HG02763 (cell line): ENCODE data around the gene NFKBIE.

Source experiments
- ATAC-seq: cut with Tn5 transposase; IDR thresholded peaks from one replicate; pipeline ENCODE4 v1.9.1; 2021; ENCODE audit warnings: mild to moderate bottlenecking, moderate library complexity; ENCODE audit not compliant: unreplicated experiment

NFKBIE gene

GRCh38 chr6:44260451-44261297, 4.7 kb downstream of the NFKBIE start:
- ATAC-seq = no peak

DNA sequence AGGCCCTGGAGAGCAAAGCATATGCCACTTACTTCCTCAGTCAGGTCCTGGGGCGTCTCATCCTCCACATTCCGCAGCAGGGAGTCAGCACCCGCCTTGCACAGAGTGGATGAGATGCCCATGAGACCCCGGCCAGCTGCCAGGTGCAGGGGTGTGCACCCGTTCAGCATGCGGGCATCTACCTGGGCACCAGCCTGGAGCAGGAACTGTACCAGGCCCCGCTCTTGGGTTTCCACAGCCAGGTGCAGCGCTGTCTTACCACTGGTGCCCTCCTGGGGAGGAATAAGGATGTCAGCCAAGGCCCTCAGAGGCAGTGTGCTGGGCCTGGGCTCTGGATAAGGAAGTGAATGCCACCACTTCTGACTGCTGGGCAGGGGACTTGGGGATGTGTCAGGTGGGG, 5.3 kb downstream of the NFKBIE start:
- no peak for ATAC-seq

GRCh38 chr6:44258921-44259320, 6.4 kb downstream of the NFKBIE start:
- no peak for ATAC-seq

DNA sequence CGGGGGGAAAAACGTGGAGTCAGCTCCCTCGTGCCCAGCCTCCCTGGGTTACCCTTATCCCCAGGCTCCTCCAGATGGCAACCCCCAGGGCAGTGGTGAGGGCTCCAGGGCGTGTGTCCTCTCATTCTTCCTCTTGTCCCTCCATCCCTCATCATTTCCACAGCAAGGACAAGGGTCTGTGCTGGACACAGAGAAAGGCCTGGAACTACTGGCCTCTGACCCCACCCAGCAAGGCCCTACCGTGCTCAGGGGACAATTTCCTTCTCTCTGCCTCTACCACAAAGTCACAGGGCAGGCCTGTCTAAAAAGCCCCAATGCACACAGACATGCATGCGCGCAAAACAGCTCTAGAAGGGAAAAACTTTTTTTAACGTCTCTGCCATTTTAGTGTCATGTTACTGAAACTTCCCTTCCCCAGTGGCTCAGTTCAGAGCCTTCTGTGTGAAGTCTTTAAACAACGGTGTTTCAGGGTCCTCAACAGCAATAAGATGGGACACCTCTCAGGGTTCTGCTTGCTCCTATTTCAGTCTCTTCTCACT, 7.0 kb downstream of the NFKBIE start:
- no peak for ATAC-seq

- ATAC-seq = peak; percentile 17
Observed at GRCh38 chr6:44257753-44258324, 7.5 kb downstream of the NFKBIE start.

- peak; percentile 52 for ATAC-seq
Observed at GRCh38 chr6:44257025-44257752, 8.2 kb downstream of the NFKBIE start, which contains the start of gene SLC35B2. TSS of gene SLC35B2 (minus strand) at chr6:44257528. CDS start at chr6:44257410, 118 bp downstream.

- ATAC-seq = no peak
Observed at GRCh38 chr6:44256775-44257024, 8.7 kb downstream of the NFKBIE start.

GRCh38 chr6:44255871-44256774, 9.2 kb downstream of the NFKBIE start:
- no peak for ATAC-seq

GRCh38 chr6:44255105-44255808, 10.1 kb downstream of the NFKBIE start:
- ATAC-seq = no peak

- ATAC-seq = no peak
Observed at GRCh38 chr6:44254191-44255104, 10.9 kb downstream of the NFKBIE start.

GRCh38 chr6:44253307-44254101, 11.8 kb downstream of the NFKBIE start:
- no peak for ATAC-seq

DNA sequence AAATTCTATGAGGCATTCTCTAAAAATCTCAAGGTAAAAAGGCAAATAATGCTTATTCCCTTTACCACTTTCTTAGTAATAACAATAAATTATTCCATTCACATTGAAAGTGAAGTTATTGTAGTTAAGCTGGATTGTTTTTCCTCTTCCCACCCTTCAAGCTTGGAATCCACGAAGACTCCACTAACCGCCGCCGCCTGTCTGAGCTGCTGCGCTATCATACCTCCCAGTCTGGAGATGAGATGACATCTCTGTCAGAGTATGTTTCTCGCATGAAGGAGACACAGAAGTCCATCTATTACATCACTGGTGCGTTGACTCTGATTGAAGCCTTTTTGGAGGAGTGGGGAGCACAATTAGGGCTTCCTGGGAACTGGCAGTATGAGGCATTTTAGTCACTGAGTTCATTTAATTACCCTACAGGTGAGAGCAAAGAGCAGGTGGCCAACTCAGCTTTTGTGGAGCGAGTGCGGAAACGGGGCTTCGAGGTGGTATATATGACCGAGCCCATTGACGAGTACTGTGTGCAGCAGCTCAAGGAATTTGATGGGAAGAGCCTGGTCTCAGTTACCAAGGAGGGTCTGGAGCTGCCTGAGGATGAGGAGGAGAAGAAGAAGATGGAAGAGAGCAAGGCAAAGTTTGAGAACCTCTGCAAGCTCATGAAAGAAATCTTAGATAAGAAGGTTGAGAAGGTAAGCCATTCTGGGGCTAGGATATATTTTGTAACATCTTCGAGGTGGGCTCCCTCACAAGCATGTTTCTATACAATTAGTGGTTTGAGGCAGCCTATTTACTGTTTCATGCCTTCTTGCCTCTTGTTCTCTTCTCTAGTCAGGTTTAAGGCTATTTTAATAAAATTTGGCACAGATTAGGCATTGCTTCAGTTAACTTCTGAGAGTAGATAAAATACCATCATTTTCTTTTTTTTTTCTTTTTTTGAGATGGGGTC, 13.5 kb downstream of the NFKBIE start:
- ATAC-seq = no peak

DNA sequence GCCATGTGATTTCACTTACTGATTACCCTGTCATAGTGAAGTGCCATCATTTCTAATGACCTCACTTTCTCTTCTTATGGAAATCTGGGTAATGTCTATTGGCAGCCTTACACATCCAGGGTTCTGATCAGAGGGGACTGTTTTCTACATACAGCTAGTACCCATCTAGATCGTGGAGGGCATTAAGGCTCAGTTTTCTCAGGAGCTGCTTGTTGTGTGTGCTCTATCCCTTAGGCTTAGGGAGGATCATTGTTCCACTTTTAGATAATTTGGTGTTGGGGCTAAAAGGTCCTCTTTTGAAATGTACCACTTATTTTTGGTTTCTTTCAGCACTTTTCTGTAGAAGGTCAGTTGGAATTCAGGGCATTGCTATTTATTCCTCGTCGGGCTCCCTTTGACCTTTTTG, 14.6 kb downstream of the NFKBIE start:
- no peak for ATAC-seq

DNA sequence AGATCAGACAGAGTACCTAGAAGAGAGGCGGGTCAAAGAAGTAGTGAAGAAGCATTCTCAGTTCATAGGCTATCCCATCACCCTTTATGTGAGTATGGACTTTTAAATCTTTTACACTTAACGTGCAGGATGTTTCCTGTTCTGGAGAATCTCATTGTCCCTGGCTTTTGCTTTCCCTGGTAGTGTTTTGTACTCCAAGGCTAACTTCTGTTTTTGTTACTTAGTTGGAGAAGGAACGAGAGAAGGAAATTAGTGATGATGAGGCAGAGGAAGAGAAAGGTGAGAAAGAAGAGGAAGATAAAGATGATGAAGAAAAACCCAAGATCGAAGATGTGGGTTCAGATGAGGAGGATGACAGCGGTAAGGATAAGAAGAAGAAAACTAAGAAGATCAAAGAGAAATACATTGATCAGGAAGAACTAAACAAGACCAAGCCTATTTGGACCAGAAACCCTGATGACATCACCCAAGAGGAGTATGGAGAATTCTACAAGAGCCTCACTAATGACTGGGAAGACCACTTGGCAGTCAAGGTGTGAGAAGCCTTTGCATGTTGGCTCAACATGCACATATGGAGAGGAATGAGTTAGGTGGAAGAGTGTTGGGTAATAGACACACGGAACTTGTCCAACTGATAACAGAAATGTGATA, 15.2 kb downstream of the NFKBIE start:
- no peak for ATAC-seq

DNA sequence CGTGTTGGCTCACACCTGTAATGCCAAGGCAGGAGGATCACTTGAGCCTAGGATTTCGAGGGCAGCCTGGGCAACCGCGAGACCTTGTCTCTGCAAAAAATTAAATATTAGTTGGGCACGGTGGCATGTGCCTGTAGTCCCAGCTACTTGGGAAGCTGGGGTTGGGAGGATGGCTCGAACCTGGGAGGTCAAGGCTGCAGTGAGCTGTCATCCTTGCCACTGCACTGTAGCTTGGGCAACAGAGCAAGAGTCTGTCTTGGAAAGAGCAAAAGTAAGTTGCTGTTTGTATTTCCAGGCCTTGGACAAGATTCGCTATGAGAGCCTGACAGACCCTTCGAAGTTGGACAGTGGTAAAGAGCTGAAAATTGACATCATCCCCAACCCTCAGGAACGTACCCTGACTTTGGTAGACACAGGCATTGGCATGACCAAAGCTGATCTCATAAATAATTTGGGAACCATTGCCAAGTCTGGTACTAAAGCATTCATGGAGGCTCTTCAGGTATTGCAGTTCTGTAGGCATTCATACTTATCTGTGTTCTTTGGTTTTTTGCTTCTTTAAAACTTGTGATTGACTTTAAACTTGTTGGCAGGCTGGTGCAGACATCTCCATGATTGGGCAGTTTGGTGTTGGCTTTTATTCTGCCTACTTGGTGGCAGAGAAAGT, 16.1 kb downstream of the NFKBIE start:
- ATAC-seq = no peak

GRCh38 chr6:44248579-44248978, 16.8 kb downstream of the NFKBIE start:
- ATAC-seq = no peak
